LNCAP (cell line): Measurements from ENCODE around the gene EMSY.

Experiments used
- CTCF ChIP-seq: fragments of 450-650 bp; IDR thresholded peaks from 2 replicates; pipeline ENCODE4 v1.5.1; 2017; ENCODE audit warnings: mild to moderate bottlenecking

EMSY gene

GRCh38 chr11:76597533-76598425, 153.0 kb downstream of the EMSY start:
- no peak for TF ChIP-seq CTCF

- TF ChIP-seq CTCF: no peak; the same call in 1 of the 2 replicates
These were observed 153.6 kb downstream of the EMSY start for GRCh38 chr11:76598426-76598839.

GRCh38 chr11:76599041-76600013, 154.5 kb downstream of the EMSY start:
- TF ChIP-seq CTCF: no peak

GRCh38 chr11:76600124-76600655, 155.4 kb downstream of the EMSY start:
- no peak for TF ChIP-seq CTCF

- TF ChIP-seq CTCF: no peak
These were observed 156.5 kb downstream of the EMSY start for GRCh38 chr11:76601272-76601671.

- TF ChIP-seq CTCF: no peak
These were observed 156.9 kb downstream of the EMSY start for GRCh38 chr11:76601724-76602123.

- TF ChIP-seq CTCF: no peak
These were observed 157.6 kb downstream of the EMSY start for GRCh38 chr11:76602431-76602861.
